Activated T-cell treated with anti-CD3 and anti-CD28 coated beads, Interleukin-2, amount 50 U/mL, for 48 hours (primary cell): ENCODE results near the gene ZBTB49.

ENCODE experiments used
- DNase-seq, 2 experiments: peaks; one replicate each; pipeline ENCODE4 v3.0.0-alpha.2; 2020

Gene ZBTB49

GRCh38 chr4:4281787-4282186, 8.3 kb upstream of the ZBTB49 start:
- no peak for DNase-seq

- no peak for DNase-seq
These were observed 5.0 kb upstream of the ZBTB49 start for GRCh38 chr4:4284827-4285618.

DNA sequence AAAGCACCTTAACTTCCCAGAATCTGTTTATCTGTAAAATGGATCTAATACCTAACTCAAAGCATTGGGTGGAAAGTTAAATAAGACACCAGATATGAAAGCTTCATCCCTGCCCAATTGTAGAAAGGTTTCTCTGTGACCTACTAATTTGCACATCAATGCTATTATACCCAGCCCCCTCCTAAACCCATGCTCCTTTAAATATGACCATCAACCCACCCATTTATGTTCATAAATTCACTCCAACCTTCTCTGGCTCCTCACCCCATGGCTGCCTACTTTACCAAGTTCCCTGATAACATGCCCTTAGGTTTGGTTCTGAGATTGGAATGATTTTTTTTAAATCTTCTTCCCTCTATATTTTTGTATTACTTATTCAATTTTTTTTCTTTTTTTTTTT, 2.0 kb upstream of the ZBTB49 start:
- no peak for DNase-seq

DNA sequence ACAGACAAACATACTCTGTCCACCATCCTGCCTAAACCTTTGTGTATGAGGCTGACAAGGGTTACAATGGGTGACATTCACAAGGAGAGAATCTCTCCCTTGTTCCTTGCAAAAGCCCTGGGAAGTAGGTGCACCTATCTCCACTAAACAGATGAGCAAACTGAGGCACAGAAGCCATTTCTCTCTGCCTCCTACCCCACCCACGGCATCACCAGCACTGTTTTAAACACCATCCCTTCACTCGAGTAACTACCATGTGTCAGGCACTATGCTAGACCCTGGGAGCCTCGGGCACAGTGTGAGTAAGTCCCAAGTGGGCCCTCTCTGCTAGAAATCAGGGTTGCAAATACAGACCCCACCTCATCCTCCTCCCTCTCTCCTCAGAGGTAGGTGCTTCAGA, 996 bp upstream of the ZBTB49 start:
- no peak for DNase-seq

GRCh38 chr4:4289597-4289940, 482 bp upstream of the ZBTB49 start:
- no peak for DNase-seq

DNA sequence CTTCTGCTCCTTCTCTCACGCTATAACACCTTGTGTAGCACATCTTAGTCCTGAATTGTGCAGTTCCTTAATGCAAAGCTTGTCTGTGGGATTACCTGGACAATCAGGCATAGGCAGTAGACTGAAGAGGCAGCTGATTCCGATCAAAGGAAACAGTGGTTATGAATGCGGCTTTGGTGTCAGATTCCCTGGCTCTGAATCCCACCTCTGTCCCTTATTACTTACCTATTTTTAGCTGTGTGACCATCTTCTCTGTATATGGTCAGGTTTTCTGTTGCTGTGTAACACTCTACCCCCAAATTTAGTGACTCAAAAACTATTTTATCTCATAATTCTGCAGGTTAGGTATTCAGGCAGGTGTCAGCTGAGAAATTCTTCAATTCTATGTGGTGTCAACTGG, 3.2 kb downstream of the ZBTB49 start:
- no peak for DNase-seq

DNA sequence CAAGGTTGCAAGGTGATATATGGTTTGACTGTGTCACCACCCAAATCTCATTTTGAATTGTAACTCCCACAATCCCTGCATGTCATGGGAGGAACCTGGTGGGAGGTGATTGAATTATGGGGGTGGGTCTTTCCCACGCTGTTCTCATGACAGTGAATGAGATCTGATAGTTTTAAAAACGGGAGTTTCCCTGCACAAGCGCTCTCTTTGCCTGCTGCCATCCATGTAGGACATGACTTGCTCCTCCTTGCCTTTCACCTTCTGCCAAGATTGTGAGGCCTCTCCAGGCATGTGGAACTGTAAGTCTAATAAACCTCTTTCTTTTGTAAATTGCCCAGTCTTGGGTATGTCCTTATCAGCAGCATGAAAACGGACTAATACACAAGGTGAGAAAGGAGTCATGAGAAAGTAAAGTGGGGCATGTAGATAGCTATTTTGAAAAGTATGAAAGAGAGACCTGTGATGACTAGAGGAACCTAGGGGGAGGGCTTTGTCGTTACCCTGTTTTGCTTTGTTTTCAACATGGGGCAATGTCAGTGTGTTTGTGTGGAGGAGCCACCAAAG, 6.3 kb downstream of the ZBTB49 start:
- DNase-seq, result no peak

GRCh38 chr4:4299006-4299405, 9.0 kb downstream of the ZBTB49 start:
- DNase-seq, result peak in 1 of 2 experiments; percentile 7

DNA sequence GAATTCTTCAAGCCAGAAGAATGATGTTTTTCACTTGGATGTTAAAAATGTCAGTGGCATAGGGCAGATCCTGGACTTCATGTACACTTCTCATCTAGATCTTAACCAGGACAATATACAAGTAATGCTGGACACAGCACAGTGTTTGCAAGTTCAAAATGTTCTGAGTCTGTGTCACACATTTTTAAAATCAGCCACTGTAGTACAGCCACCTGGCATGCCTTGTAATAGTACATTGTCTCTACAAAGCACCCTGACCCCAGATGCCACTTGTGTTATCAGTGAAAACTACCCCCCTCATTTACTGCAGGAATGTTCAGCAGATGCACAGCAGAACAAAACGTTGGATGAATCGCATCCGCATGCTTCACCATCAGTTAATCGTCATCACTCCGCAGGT, 11.9 kb downstream of the ZBTB49 start:
- peak in 1 of 2 experiments; percentile 5 for DNase-seq

DNA sequence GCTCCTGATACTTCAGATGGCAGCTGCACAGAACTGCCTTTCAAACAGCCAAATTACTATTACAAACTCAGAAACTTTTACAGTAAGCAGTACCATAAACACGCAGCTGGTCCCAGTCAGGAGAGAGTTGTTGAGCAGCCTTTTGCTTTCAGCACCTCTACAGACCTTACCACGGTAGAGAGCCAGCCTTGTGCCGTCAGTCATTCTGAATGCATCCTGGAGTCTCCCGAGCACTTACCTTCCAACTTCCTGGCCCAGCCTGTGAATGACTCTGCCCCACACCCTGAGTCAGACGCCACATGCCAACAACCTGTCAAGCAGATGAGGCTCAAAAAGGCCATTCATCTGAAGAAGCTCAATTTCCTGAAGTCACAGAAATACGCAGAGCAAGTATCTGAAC, 12.4 kb downstream of the ZBTB49 start:
- DNase-seq, result peak in 1 of 2 experiments; percentile 4

DNA sequence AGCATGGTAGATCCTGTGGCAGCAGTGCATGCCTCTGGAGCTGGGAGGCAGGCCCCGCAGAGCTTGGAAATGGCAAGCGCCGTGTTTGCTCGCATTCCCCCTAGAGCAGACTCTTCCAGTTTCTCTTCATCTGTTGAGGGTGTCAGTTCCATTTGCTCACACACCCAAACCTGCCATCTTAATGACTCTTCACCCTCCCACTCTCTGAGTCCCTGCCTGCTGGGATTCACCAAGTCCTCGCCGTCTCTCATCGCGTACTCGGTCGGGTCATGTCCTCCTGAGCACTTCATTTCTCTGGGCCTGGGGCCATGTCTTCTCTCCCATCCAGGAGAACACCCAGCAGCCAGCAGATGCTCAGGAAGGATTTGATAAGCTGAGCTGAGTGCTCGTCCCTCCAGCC, 16.9 kb downstream of the ZBTB49 start:
- DNase-seq, result no peak

- no peak for DNase-seq
These were observed 18.9 kb downstream of the ZBTB49 start for GRCh38 chr4:4308800-4309441.

- DNase-seq, result no peak
These were observed 21.1 kb downstream of the ZBTB49 start for GRCh38 chr4:4311193-4311592.

DNA sequence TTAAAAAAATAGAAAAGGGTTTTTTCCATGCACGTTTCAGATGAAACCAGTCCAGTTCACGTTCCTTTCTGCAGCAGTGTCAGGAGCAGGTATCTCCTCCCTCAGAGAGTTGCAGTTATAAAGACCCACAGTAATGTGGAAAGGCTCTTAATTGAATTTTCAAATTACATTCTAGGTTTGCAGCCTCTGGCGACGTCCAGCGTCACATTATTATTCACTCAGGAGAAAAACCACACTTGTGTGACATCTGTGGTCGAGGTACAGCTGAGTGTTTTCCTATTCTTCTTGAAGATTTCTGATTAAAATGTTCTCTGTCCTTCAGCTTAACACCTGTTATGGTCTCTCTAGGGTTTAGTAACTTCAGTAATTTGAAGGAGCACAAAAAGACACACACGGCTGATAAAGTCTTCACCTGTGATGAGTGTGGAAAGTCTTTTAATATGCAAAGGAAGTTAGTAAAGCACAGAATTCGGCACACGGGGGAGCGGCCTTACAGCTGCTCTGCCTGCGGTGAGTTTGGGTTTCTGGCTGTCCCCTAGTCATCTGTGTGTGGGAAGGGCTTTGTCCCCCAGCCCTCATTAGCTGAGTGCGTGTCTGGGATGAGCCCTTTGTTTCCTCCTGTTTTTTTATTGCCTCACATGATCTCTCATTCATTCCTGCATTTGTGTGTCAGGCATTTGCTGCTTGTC, 25.6 kb downstream of the ZBTB49 start:
- DNase-seq, result no peak

DNA sequence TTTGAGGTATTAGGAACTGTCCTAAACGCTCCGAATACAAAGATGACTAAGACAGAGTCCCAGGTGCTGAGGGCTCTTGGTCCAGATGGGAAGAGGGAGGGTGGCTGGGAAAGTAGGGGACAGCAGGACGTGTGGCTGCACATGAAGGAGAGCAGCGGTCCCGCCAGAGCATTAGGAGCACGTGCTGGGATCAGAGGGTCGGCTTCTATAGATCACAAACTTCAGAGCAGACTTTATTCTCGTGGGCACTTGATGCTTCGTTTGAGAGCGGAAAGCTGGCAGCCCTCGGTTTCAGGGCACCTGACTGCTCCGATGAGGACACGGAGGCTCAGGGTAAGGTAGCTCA, 26.1 kb downstream of the ZBTB49 start:
- DNase-seq, result no peak

GRCh38 chr4:4317496-4318232, 27.6 kb downstream of the ZBTB49 start:
- no peak for DNase-seq

- no peak for DNase-seq
These were observed 30.5 kb downstream of the ZBTB49 start for GRCh38 chr4:4320528-4320927.

DNA sequence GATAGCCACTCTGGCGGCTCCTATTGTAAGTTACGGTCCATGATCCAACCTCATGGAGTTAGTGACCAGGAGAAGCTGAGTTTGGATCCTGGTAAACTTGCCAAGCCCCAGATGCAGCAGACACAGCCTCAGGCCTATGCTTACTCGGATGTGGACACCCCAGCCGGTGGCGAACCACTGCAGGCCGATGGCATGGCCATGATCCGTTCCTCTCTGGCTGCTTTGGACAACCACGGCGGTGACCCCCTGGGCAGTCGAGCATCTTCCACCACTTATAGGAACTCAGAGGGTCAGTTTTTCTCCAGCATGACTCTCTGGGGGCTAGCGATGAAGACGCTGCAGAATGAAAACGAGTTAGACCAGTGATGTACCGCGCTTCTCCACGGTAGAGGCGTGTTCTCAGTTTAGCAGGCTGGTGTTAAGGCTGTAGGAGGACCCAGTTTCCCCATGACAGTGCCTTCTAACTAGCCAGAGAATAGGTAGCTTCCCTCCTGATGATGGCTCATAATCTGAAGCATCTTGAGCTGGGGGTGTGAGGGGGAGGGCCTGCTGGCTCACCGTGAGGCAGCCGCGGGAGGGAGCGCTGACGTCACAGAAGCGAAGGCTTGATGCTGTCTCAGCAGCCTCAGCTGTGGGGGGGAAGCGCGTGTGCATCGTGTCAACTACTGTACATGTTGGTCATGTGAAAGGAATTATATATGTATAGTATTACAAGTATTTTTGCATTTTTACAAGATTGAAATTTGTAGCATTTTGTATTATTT, 31.1 kb downstream of the ZBTB49 start:
- no peak for DNase-seq

DNA sequence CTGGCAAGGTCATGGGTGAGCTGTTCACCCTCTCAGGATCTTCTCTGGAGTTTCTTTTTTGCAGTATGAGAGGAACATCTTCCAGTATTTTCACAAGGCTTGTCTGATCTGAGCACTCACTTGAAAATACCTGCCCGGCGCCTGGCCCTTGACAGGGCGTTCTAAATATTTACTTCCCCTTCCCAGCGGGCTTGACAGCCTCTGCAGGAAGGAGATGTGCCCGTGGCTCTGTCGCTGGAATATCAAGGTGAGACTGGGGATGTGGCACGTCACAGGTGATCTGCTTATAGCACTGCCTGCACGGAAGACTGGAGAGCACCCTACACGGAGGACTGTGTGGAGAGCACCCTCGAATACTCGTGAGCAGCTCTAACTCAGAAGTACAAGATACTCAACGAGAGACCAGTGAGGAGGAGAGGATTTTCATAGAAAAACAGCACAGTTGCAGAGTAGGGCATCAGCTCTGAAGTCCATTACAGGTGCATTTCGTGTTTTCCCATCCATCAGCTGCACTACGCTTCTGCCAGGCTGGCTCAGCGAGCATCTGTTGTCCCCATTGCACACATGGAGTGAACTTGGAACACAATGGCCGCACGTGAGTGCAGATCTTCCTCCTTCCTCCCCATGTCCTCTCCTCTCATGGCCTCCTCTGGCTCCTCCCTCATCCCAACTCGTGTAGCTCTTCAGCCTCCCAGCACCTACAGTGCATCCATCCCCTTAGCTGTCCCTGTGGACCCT, 32.1 kb downstream of the ZBTB49 start:
- no peak for DNase-seq

DNA sequence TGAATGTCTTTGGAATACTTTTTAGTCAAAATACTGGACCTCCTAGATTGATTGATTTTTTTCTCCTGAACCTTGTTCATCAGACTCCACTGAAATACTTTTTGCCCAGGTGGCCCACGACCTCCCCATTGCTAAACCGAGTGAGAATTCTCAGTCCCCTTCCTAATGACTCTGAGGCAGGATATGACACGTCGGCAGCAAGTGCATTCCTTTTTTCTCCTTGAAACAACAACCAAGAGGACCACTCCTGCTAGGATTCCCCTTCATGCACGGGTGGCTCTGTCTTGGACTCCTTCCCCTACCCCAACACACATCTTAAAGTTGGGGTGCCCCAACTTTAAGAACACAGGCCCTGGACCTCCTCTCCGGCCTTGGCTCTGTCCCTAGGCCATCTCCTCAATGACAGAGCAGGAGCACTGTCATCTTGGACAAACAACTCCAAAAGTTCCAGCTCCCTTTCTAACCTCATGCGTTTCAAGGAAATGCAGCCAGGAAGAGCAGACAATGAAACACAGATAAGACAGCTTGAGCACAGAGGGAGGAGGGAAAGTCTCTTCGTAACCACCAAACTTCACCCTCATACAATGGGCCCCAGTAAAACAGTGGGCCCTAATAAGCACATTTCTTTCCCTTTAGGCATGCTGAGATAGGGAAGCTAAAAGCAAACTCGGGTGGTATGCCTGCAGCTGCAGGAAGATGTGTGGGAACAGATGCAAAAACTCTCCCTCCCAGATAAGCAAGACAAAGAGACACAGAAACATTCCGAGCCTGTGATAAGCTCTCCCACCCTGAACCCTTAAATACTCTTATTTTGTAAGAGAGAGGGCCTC, 33.9 kb downstream of the ZBTB49 start:
- DNase-seq, result no peak

DNA sequence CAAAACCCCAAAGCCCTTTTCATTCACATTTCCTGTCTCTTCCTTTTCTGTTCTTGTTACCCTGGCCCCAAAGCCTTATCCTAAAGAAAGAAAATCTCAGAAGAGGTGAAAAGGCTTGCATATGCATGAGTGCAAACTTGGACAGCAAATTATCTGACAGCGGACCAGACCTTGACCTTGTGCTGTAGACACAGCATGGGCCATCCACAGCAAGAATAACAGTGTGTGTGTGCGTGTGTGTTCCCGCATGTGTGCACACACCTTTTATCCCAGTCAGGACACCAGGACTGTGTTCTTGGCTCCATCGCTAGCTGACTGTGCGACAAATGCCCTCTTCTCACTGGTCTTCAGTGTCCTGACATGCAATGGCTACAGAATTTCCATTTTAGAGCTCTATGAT, 35.3 kb downstream of the ZBTB49 start:
- DNase-seq, result no peak
